NCI-H2171 treated with DMSO at 0.1 percent for 48 hours (cell line): ENCODE results near the gene NRP1.

ENCODE experiments used
- DNase-seq: peaks from one replicate; lab custom pipeline; 2025; lab: John Stamatoyannopoulos, UW

The NRP1 gene

GRCh38 chr10:33260403-33261149 is 73.9 kb downstream of the NRP1 start:
- no peak for DNase-seq

GRCh38 chr10:33258967-33259366 is 75.5 kb downstream of the NRP1 start:
- DNase-seq = no peak

GRCh38 chr10:33257439-33258080 is 76.9 kb downstream of the NRP1 start:
- peak; percentile 73 for DNase-seq

GRCh38 chr10:33256458-33256857 is 78.0 kb downstream of the NRP1 start:
- DNase-seq = no peak

- DNase-seq = no peak
Observed at GRCh38 chr10:33254556-33255160, 79.8 kb downstream of the NRP1 start.

- no peak for DNase-seq
Observed at GRCh38 chr10:33253411-33253810, 81.1 kb downstream of the NRP1 start.

GRCh38 chr10:33252794-33253203 is 81.7 kb downstream of the NRP1 start:
- DNase-seq = no peak

- no peak for DNase-seq
Observed at GRCh38 chr10:33252324-33252723, 82.1 kb downstream of the NRP1 start.

GRCh38 chr10:33249659-33250345 is 84.7 kb downstream of the NRP1 start:
- no peak for DNase-seq

- DNase-seq = no peak
Observed at GRCh38 chr10:33249137-33249536, 85.3 kb downstream of the NRP1 start.

- DNase-seq = no peak
Observed at GRCh38 chr10:33248638-33249037, 85.8 kb downstream of the NRP1 start.

GRCh38 chr10:33247221-33247922 is 87.1 kb downstream of the NRP1 start:
- no peak for DNase-seq

- no peak for DNase-seq
Observed at GRCh38 chr10:33245343-33245742, 89.1 kb downstream of the NRP1 start.

GRCh38 chr10:33244354-33244967 is 90.0 kb downstream of the NRP1 start:
- no peak for DNase-seq

GRCh38 chr10:33243703-33244102 is 90.8 kb downstream of the NRP1 start:
- no peak for DNase-seq

GRCh38 chr10:33242931-33243330 is 91.5 kb downstream of the NRP1 start:
- no peak for DNase-seq

- peak; percentile 25 for DNase-seq
Observed at GRCh38 chr10:33241351-33241750, 93.1 kb downstream of the NRP1 start.

- no peak for DNase-seq
Observed at GRCh38 chr10:33240931-33241330, 93.5 kb downstream of the NRP1 start.

GRCh38 chr10:33240258-33240657 is 94.2 kb downstream of the NRP1 start:
- DNase-seq = no peak

GRCh38 chr10:33239257-33239656 is 95.2 kb downstream of the NRP1 start:
- no peak for DNase-seq

- no peak for DNase-seq
Observed at GRCh38 chr10:33238643-33239042, 95.8 kb downstream of the NRP1 start.
